Lung microvascular endothelial cell (primary cell): Measurements from ENCODE around the gene ANP32A. TPM values are rescaled to one million over a fixed set of nuclear protein-coding genes. Genes with fewer than 3 reads are reported as not detected.

Source experiments
- DNase-seq, 2 donors: peaks; one replicate each; pipeline versions ENCODE4 v3.0.0 to v3.0.0-alpha.2; 2010; ENCODE audit warnings: low read depth in 2 of 2
- total RNA-seq: library from RNA; depleted of rRNA; stranded (reverse); fragments of >200 nt; gene quantifications from 2 replicates; pipeline ENCODE4 v1.2.1, GENCODE V29; 2014

ANP32A gene
- total RNA-seq, 1 donor from 2014 or later, result 37.5 TPM

- DNase-seq, result no peak
Observed at GRCh38 chr15:68798346-68799094, 22.2 kb downstream of the ANP32A start.

- no peak for DNase-seq
Observed at GRCh38 chr15:68797599-68798345, 22.9 kb downstream of the ANP32A start.

- no peak for DNase-seq
Observed at GRCh38 chr15:68797191-68797590, 23.5 kb downstream of the ANP32A start.

- no peak for DNase-seq
Observed at GRCh38 chr15:68796576-68796975, 24.1 kb downstream of the ANP32A start.

DNA sequence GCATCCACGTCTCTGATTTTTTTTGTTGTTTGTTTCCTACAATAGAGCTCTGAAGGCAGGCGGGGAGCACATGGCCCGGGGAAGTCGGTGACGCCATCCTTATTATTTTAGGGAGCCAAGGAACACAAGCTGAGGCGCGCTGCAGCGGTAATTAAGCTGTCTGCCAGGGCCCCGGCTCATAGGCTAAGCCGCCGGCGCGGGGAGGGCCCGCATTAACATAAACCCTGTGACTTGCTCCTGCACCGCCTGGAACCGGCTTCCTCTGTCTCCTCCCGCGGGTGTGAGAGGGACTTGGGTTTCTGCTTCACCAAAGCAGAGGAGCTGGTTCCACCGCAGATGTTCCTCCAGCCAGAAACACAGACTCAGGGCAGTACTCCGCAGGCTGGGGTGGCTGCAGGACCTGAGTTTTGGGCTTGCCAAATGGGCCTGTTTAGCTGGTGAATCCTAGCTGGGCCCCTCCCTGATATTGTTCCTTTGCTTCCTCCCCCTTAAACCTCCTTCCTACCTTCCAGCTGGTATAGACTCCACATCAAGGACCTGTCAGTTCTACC, 25.3 kb downstream of the ANP32A start:
- peak; percentile 55 to 92 for DNase-seq

DNA sequence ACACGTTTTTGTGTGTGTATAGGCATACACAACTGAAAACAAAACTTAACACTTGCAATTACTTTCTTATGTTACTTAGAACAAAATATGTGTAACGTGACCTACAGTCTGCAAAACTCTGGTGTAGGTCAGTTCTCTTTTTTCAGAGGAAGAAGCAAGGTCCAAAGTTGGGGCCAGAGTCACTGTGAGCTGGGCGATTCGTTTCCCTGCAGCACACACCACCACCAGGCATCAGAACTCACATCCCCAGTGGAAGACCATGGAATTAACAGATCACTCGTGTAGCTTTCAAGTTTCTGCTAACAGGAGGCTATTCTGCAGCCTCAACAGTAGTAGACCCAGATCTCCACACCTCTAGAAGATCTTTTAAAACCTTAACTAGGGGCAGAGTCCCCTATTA, 25.8 kb downstream of the ANP32A start:
- peak in 1 of 2 donors; percentile 28 for DNase-seq

DNA sequence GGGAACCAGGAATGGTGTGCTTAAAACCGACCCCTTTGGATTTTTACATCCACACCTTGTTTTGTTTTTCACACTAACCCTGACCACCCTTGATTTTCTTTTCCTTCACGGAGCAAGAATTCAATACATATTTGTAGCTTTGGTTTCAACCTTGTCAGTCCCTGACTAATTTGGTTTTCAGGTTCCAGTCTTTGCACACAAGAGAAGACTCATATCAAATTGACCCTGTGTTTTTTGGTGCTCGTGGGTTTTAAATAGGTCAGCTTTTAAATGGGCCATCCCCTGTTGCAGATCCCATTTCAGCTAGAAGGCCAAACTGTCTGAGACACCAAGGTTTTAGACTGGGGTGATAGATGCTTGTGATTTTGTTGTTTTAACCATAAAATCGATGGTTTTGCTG, 26.4 kb downstream of the ANP32A start:
- DNase-seq, result no peak

DNA sequence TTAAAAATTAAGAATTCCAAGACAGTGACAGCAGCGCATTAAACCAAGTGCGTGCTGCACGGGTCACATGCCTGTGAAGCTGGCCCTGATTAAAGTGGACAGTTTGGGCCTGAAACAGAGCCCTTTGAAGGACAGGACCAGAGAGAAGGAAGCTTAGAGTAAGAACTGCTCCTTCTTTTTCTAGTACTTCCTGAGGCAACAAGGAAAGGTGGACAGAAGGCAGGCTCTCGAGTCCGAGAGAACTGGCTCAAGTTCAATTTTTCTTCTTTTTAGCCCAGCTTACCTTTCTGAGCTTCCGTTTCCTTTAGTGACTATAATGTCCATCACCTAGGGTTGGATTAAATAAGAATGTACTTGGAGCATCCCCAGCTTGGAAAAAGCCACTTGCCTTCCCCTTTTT, 26.9 kb downstream of the ANP32A start:
- no peak for DNase-seq

DNA sequence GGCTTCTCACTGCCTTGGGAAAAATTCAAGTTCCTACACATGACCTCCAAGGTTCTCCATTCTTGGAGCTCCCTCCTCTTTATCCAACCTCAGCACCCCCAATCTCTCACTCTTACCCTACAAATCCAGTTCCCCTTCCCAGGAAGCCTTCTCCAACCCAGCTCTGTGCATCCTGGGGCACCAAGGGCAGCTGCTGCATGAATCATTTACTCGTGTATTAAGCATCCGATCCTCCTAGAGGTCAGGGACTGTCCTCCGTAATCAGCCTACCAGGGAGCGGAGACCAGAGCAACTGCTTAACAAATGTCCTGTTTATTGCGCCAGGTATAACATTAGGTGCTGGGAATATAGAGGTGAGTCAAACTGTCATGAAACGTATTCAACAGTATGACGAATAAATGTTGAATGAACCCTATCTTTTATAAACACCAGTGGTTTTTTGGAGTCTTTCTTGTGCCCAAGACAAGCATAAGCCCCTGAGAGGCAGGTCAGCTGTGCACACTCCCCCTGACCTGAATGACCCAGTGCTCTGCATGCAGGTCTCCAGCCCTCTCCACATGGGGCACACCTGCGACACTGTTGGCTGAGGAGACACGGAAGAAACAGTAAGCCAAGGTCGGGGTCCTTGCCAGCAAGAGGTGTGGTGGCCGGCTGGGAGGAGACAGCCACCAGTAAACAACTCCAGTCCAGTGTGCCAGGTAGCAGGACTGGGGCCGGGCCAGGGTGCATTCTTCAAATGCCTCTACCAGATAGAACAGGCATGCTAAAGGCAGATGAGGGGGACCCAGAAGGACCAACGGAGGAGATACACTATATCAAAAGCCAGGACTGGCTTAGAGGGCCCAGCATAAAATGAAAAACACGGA, 27.6 kb downstream of the ANP32A start:
- DNase-seq, result no peak

DNA sequence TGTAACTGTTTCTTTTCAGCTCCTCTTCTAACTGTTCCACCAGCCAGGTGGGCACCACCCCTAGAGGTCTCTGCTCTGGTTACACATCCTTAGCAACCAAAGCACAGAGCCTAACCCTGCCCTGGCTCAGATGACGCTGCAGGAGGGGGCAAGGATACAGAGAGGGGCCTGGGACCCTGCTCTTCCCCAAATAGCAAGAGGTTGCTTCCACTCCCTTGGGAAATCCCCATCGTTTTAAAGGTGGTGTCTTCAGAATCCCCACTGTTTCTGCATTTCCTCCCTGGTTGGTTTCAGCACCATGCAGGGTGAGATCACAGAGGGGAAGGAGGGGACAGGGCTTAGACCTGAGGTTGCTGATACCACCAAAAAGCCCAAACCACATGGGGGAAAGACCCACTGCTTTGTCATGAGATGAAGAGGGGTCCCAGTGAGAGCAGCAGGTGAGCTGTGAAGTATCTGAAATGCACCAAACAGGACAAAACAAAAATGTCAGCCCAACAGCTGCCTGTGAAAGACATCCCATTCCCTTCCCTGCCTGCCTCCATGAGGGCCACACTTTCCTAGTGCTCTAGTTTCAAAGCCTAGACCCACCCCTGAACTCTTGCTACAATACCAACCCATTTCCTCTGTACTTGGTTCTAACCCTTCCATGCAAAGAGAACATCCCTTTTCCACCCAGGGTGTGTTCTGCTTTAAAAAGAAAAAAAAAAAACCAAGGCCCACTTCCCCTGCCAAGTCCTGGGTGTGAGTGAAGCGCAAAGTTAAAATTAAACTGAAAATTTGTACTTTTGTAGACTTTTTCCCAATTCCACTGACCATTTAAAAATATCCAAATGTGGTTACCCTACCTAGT, 29.0 kb downstream of the ANP32A start:
- no peak for DNase-seq

GRCh38 chr15:68790910-68791309, 29.8 kb downstream of the ANP32A start:
- DNase-seq, result no peak

DNA sequence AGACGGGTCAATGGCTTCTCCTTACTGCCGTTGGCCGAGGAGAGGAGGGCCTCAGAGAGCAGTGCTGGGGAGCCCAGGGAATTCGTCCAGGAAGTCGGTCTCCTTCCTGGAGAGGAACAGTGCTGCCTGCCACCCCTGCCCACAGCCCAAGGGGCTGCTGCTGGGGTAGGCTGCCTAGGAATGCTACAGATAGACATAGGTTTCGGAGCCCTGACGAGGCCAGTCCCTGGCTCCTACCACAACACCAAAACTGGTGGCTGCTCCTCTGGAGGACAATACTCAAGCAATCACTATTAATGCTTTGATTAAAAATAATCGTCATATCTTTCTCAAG, 30.5 kb downstream of the ANP32A start:
- no peak for DNase-seq

DNA sequence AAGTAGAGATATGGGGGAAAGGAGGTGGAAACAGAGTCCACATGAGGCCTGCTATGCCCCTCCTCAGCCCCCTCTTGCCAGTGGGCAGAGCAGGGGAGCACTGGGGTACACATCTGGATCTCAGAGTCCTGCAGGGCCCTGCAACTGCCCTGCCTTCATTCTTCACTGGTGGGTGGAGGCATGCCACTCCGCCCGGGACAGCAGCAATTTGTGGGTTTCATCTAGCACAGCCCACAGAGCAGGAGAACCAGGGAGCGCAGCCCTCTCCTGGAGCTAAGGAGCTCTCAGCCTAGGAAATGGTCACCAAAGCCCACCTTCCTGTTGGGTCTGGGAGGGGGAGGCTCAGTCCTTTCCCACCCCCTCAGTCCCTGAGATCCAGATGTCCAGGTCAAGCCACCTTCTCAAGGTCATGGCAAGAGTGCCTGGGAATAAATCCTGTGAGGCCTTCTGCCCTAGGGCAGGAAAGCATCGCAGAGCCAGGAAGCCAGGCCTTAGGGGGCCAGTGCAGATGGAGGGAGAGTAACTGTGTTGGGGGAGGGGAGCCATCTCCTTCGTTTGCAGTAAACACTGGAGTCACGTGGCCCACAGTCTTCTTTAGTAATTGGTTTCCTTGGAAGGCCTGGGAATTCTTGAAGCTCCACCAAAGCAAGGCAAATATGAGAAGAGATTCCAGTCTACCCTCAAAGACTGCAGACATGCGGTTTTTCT, 31.0 kb downstream of the ANP32A start:
- peak in 1 of 2 donors; percentile 43 for DNase-seq

DNA sequence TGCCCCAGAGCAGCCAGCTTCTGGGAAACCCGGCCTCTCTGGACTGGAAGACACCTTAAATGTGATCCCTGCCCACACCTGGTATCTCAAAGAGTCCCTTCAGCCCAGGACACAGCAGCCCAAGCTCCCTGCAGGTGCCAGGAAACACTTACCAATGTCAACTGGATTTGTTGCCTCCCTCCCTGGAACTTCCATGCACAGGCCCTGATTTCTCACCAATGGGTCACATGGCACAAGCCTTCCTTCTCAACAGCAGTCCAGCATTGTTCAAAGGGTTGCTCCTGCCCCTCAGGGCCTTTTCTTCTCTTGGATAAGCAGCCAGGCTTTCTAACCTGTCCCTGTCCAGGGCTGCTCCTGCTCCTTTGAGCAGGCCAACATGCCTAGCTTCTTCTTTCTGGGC, 31.6 kb downstream of the ANP32A start:
- no peak for DNase-seq

GRCh38 chr15:68788264-68788624, 32.5 kb downstream of the ANP32A start:
- no peak for DNase-seq

- no peak for DNase-seq
Observed at GRCh38 chr15:68787609-68788263, 33.0 kb downstream of the ANP32A start.

DNA sequence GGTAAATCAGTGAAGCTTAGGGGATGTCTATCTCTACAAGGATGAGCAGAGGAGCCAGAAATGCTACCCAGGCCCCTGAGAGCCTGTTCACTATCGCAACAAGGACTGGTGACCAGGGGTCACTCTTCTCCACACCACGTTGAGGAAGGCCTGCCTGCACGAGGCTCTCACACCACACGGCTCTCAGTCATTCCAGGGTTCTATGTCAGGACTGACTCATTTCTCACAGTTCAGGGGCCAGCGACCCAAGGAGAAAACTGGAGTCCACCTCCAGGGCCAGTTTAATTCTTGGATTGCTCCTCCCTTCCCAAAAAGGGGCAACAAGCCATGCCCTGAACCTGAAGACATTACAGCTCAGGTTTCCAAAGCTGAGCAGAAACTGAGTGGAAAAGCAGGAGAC, 33.9 kb downstream of the ANP32A start:
- DNase-seq, result no peak

- no peak for DNase-seq
Observed at GRCh38 chr15:68785541-68785940, 35.2 kb downstream of the ANP32A start.

GRCh38 chr15:68784206-68784605, 36.5 kb downstream of the ANP32A start:
- no peak for DNase-seq
